ENCODE data around the gene KRT74.

Gene KRT74

GRCh38 chr12:52608161-52608560, 34.5 kb upstream of the KRT74 start:
- no peak for TF ChIP-seq CTCF (IDR thresholded peaks at IDR 0.05)

DNA sequence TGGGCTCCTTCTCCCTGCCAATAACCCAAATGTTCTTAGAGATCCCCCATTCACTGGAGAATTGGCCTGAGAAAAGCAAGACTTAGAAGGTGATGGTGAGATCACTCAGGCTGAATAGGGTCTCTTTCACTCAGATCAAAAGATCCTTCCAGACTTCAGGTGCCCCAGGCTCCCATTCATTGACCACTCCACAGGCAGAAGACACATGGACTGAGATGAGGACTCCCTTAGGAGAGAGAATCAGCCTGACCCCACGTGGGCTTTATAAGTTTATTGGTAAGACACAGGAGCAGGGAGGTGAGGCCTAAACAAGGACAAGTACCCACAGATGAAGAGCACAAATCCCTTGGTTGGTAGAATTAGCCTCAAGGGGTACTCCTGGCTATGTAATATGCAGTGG, 33.7 kb upstream of the KRT74 start:
- TF ChIP-seq CTCF (IDR thresholded peaks at IDR 0.05), result no peak

- TF ChIP-seq CTCF (IDR thresholded peaks at IDR 0.05), result no peak
Measured at GRCh38 chr12:52606581-52607218, 33.1 kb upstream of the KRT74 start.

GRCh38 chr12:52606096-52606495, 32.5 kb upstream of the KRT74 start:
- TF ChIP-seq CTCF (IDR thresholded peaks at IDR 0.05), result no peak

- TF ChIP-seq CTCF (IDR thresholded peaks at IDR 0.05), result no peak
Measured at GRCh38 chr12:52605542-52605941, 31.9 kb upstream of the KRT74 start.

GRCh38 chr12:52604859-52605258, 31.2 kb upstream of the KRT74 start:
- TF ChIP-seq CTCF (IDR thresholded peaks at IDR 0.05), result no peak

DNA sequence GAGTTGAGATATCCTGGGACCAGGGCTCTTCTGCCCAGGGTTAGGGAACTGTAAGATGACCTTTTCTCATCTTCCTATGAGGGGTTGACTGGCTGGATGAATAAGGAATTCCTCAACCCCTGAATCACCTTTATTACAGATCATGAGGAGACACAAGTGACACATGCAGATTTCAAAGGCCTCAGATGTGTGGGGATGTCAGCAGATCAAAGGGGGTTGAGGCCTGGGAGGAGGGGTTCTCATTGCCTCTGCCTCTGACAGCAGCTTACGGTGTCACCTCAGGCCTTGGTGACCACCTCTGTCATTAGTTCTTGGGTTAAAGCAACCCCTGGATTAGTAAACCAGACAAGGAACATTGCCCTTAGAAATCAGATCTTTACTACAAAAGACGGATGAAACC, 29.7 kb upstream of the KRT74 start:
- TF ChIP-seq CTCF (IDR thresholded peaks at IDR 0.05), result no peak

- no peak for TF ChIP-seq CTCF (IDR thresholded peaks at IDR 0.05)
Measured at GRCh38 chr12:52602552-52602951, 28.9 kb upstream of the KRT74 start.

All from LNCAP (cell line).